Activated CD8-positive, alpha-beta memory T cell treated with anti-CD3 and anti-CD28 coated beads, Interleukin-2, amount 10 ng/mL, durations not matched to agents 7 days and 5 days (primary cell): ENCODE results near the gene ALMS1. TPM values are rescaled to one million over a fixed set of nuclear protein-coding genes. Genes with fewer than 3 reads are reported as not detected.

Experiments
- ATAC-seq: fragments of 150-1000 bp; cut with Tn5 transposase; one replicate; pipeline ENCODE4 v1.10.0; 2021; ENCODE audit warnings: moderate library complexity
- CTCF ChIA-PET: fragments of 350-600 bp; sonication (Branson Sonifier 250); formaldehyde crosslinking; loops from one replicate; lab custom pipeline; 2021; ENCODE audit warnings: antibody characterized with exemption; lab: Charles Lee
- DNase-seq: peaks from one replicate; pipeline ENCODE4 v3.0.0-alpha.2; 2020
- H3K27ac Mint-ChIP-seq: one replicate; pipeline ENCODE4 v1.8.0; 2021; ENCODE audit warnings: mild to moderate bottlenecking, mixed read lengths
- H3K27me3 Mint-ChIP-seq: one replicate; pipeline ENCODE4 v1.8.0; 2021; ENCODE audit warnings: mixed read lengths
- H3K36me3 Mint-ChIP-seq: one replicate; pipeline ENCODE4 v1.8.0; 2021; ENCODE audit warnings: mild to moderate bottlenecking, mixed read lengths
- H3K4me1 Mint-ChIP-seq: one replicate; pipeline ENCODE4 v1.8.0; 2021; ENCODE audit warnings: mixed read lengths
- H3K4me3 Mint-ChIP-seq: one replicate; pipeline ENCODE4 v1.8.0; 2021; ENCODE audit warnings: mild to moderate bottlenecking, moderate library complexity, mixed read lengths
- H3K9me3 Mint-ChIP-seq: one replicate; pipeline ENCODE4 v1.8.0; 2022; ENCODE audit warnings: low read depth, mixed read lengths
- total RNA-seq, 2 experiments: library from RNA; stranded (reverse); gene quantifications; one replicate each; pipeline ENCODE4 v1.2.3, GENCODE V29; 2021

Gene ALMS1
- total RNA-seq, 2 experiments from 2014 or later: 12.9 to 19.6 TPM

DNA sequence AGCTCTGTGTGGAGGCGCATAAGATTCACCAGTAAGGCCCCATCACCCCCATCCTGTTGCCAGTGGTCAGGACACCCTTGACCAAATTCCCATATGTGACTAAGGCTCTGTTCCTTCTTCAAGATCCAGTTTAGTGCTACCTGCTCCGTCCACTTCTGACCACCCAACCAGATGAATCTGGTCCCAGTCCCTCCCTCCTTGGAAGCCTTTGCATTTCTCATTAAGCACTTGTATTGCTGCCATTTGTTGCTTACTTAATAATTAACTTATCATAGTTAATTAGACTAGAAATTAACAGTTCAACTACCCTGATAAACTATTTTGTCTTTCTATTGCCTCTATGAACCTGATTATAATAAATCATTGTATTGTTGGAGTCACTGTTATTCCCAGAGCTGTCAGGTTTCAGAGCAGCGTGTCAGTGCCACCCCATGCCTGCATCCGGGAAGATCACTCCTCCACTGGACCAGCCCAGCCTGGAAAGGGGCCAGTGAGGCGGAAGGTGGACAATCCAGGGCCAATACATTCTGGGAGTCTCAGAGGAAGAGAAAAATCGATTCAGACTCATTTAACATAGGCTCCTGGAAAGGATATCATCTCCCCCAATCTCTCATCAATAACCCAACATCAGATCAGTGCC is 266.1 kb downstream of the ALMS1 start:
- CTCF ChIA-PET: interaction anchor here (1.4 kb wide), 1 partner anchor 8 kb away, joined by 3 read pairs; no protein-coding TSS in a partner anchor
- Mint-ChIP-seq H3K4me1 (no peaks in the 10 kb centered on the region), H3K4me3 (no peak overlapping the region), H3K27me3 (peaks cover 7% of the 10 kb centered on the region), H3K36me3 (no peaks in the 10 kb centered on the region), H3K9me3 (no peaks in the 10 kb centered on the region), H3K27ac (no peak overlapping the region)
- DNase-seq: no peak
- no peak for ATAC-seq

DNA sequence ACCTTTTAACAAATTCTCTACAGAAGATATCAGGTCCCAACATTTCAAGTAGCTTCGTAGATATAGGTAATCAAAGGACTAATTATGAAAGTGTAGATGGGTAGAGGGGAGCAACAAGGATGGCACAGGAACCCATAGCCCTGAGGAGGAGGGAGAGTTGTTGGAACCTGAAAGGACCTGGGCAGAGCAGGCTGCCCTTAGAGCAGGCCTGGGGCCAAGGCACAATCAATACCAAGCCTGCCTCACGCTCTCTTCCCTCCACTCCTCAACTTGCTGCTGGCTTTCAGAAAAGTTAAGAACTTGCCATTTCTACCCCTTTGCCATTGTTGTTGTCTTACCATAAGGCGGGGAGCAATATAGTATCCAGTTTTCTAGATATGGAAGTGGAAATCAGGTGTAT is 266.7 kb downstream of the ALMS1 start:
- DNase-seq (no peak), ATAC-seq (no peak)
- Mint-ChIP-seq H3K9me3 (no peaks in the 10 kb centered on the region), H3K27ac (no peak overlapping the region), H3K4me3 (no peak overlapping the region), H3K4me1 (no peaks in the 10 kb centered on the region), H3K27me3 (peaks cover 7% of the 10 kb centered on the region), H3K36me3 (no peaks in the 10 kb centered on the region)
- CTCF ChIA-PET: no interaction called here

DNA sequence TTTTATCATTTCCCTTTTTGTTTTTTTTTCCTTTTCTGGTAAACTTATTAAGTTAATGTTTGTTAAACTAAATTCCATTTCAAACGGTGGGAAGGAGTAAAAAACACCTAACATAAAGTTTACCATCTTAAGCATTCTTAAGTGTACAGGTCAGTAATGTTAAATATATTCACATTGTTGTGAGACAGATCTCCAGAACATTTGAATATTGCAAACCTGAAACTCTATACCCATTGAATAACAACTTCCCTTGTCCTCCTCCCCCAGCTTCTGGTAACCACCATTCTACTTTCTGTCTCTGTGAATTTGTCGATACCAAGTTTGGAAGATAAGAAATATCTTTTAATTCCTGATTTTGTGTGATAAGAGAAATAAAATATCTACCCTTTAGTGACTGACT is 268.5 kb downstream of the ALMS1 start:
- H3K4me1 Mint-ChIP-seq: no peaks in the 10 kb centered on the region
- no peak for DNase-seq
- ATAC-seq: no peak
- H3K9me3 Mint-ChIP-seq: no peaks in the 10 kb centered on the region
- H3K4me3 Mint-ChIP-seq: no peak overlapping the region
- H3K27ac Mint-ChIP-seq: no peak overlapping the region
- H3K36me3 Mint-ChIP-seq: no peaks in the 10 kb centered on the region
- peaks cover 13% of the 10 kb centered on the region for H3K27me3 Mint-ChIP-seq
- CTCF ChIA-PET: interaction anchor here (0.6 kb wide), 1 partner anchor 103 kb away, joined by 4 read pairs; no protein-coding TSS in a partner anchor

Other genes starting within 250 kb of the ALMS1 start
- gene NOTO, start 183.3 kb upstream of the ALMS1 start, total RNA-seq: not detected
- gene SMYD5, start 171.6 kb upstream of the ALMS1 start, total RNA-seq: 10 to 100 TPM; 17.0 to 26.8 TPM
- gene PRADC1, start 152.6 kb upstream of the ALMS1 start, total RNA-seq: 10 to 100 TPM; 13.7 to 14.7 TPM
- 100 to 1,000 TPM; 362 to 449 TPM for gene CCT7, start 151.5 kb upstream of the ALMS1 start, total RNA-seq
- gene FBXO41, start 101.4 kb upstream of the ALMS1 start, total RNA-seq: 10 to 100 TPM; 28.2 to 31.5 TPM
- under 1 TPM; 0.09 to 0.15 TPM for gene EGR4, start 92.3 kb upstream of the ALMS1 start, total RNA-seq